HG02759 (cell line): ENCODE measurements around the gene FGD5.

Experiments used
- ATAC-seq: cut with Tn5 transposase; IDR thresholded peaks from one replicate; pipeline ENCODE4 v1.9.1; 2021; ENCODE audit warnings: mild to moderate bottlenecking, moderate library complexity; ENCODE audit not compliant: unreplicated experiment

FGD5 gene

DNA sequence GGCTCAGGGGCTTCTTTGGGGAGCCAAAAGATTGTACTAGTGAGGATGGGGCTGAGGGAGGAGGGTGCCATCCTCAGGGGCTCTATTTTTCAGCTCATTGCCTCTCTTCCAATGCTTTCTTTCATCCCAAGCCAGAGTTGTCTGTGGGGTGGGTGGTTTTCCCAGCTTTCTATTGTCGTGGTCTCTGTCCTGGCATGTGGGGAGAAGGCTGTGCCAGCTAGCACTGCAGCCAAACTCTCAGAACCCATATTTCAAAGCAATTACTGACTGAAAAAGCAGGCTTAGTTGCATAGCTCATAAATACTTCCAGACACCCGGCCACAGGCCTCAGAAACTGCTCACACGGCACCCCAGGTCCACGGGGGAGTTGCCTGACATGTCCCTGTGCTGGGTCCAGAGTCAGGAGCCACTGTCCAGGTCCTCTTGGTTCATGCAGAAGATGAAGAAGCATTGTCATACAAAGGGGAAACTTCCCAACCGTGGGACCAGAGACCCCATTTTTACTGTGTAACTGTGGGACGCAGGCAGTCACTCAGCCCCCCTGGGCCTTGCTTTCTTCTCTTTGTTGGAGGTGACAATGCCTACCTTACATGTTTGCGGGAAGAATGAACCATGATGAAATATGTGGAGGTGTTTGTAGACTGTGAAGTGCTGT, 27.6 kb downstream of the FGD5 start:
- no peak for ATAC-seq

DNA sequence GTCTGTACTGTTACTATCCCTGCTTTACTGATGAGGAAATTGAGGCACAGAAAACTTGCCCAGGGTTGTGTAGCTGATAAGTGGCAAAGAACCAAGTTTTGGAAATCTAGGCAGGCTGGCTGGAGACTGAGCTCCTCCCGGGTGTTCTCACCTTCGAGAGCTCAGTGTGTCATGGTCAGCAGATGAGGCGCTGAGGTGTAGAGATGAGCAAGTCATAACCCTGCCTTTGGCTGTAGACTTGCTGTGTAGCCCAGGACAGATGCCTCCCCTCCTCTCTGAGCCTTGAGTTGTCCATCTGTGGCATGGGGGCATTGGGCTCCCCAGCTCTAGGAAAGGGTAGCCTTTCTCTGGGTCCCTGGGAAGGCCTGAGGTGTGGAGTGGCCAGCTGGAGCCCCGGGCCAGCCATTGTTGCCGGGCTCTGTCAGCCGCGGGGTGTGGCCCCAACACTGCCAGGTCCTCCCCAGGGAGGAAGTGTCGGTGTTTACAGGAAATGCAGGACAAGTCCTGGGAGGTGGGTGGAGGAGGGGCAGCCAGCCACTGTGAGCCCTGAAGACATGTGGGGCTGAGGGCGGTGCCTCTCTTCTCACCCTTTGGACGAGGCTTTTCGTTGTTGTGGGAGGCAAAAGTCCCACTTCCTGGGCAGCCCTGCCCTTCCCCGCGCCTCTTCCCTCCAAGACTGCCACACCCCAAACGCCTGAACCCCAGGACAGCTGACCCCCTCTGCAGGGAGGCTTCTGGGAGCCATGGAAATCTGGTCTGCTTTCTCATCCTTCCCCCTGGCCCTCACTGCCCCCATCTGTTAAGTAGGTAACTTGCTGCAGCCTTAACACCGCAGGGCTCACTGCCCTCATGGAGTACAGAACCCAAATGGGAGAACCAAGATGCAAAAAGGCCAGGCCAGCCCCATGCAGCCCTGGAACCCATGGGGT, 29.1 kb downstream of the FGD5 start:
- no peak for ATAC-seq

DNA sequence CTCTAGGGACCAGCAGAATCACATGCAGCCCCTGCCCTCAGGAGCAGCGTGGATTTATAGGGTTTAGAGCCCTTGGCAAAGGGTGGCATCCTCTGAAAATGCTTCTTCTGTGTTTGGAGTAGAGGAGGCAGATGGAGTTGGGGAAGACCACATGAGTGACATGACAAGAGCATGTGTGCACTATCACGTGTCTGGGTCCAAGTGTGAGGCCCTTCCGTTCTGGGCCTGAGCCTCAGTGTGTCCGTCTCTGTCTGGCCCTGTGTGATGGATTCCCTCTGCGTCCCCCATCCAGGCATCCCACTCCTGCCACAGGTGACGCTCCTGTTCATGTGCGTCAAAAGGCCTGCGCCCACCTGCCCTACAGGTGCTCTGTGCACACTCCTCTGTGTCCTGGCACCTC, 30.1 kb downstream of the FGD5 start:
- ATAC-seq, result no peak

DNA sequence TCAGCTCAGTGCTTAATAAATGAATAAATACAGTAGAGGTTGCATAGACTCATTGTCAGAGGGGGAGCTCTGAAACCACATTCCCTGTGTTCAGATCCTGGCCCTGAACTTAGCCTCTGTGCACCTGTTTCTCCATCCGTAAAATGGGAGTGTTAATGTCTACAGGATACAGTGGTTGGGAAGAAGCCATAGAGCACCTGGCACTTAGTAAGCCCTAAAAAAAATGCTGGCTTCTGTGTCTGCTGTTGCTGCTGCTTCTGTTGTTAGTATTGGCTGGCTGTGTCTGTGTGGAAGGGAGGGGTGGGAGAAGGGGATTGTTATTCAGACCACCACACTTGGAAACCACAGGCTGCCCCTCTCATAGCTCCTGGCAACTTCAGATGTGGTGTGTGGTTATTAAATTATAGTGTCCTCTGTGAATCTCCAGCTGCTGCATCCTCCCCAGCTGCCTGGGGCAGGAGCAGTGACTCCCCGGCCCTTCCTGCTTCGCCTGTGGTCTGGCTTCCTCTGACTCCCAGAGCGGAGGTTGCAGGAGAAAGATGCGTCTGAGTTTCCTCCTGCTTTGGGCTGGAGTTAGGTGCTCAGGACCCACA, 31.0 kb downstream of the FGD5 start:
- no peak for ATAC-seq

DNA sequence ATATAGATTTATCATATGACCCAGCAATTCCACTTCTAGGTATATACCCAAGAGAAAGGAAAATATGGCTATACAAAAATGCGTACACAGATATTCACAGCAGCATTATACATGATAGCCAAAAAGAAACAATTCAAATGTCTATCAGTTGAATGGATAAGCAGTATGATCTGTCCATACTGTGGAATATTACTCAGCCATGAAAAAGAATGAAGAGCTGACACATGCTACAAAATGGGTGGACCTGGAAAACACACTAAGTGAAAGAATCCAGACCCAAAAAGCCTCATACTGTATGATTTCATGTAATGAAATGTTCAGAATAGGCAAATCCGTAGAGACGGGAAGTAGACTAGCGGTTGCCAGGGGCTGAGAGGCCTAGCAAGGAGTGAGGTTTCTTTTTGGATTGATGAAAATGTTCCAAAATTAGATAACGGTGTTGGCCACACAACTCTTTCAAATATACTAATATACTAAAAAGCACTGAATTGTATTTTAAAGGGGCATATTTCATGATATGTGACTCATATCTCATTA, 33.4 kb downstream of the FGD5 start:
- no peak for ATAC-seq

DNA sequence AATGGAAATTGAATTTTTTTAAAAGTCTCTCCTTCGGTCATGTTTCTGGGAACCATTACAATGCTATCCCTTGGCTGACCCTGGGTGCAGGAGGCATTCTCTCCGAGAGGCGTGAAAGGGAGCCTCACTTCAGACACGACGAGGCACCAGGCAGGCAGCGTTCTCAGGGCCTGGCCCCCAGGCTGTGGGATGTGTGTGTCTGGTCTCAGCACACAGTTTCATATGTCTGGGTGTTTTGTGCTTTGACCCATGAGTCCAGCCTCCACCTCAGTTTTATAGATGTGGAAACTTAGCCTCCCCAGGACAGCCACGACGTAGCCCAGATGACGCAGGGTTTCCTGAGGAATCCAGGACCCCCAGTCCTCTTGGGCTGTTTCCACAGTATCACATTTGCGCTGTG, 34.0 kb downstream of the FGD5 start:
- ATAC-seq, result no peak

DNA sequence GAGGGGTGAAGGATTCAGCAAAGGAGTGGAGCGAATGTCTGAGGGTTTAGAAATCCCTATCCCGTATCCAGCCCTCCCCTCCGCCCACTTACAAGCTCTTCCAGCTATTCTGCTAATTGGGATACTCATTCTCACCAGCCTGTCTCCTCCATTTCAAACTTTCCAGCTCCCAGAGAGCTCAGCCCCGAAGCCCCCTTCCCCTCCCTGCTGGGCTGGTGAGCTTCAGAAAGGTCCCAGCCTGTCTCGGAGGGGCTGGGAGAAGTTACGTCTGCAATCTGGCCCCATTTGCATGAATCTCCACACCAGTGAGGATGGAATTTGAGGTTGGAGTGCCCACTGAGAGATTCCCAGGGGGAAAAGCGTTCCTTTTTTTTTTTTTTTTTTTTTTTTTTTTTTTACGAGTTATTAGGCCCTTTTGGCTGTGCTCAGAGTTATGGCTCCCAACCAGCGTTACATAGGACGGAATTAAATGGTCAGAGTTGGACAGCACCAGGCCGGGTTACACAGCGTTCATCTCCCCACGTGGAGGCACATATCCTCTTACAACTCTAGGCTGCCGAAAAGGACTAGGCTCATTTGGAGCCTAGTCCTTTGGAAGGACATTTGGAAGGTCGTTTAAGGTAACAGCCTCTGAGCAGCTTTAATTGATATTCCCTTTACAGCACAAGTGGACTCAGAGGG, 34.6 kb downstream of the FGD5 start:
- no peak for ATAC-seq

DNA sequence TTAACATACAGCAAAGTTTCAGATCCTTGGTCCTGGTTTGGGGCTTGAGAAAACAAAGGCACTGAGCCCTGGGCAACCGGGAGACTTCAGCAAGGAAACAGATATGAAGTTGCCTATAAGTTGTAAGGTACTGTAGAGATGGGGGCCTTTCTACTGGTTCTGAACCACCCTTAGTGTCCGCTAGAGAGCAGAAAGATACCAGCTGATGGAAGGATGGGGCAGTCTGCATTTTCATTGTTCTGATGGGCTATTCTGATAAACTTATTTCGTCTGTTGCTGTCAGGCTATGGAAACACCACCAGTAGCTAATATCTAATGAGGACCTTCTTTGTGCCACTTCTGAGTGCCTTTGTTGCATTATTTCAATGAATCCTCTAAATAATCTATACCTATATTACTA, 38.7 kb downstream of the FGD5 start:
- ATAC-seq, result no peak

DNA sequence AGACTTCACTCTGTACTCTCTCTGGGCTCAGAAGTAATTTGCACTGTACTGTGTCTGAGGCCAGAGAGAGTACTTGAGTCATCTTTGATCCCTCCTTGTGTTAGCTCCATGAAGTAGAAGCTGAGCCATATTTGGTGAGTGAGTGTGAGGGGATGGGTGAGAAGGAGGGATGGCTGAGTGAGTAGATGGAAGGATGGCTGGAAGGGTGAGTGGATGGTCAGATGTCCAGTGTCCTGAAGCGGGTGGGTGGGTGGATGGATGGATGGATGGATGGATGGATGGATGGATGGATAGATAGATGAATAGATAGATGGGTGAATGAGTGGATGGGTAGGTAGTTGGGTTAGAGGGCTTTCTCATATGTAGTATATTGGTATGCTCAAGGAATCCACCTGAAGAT, 39.3 kb downstream of the FGD5 start:
- no peak for ATAC-seq

DNA sequence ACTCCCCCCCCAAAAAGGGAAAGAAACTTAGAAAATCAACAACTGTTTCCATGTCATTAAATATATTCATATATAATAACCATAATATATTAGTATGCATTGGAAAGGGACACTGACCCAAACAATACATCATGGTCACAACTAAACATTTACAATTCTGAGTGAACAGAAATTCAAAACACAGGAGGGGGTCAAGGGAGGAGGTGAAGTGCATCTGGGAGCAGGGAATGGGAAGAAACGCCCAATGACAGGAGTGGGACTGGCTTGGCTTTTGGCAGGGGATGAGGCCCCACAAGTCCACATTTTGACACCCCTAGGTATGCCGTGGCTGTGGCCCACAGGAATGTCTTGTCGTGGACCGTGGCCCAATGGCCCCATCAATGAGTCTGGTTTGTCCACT, 41.1 kb downstream of the FGD5 start:
- no peak for ATAC-seq

DNA sequence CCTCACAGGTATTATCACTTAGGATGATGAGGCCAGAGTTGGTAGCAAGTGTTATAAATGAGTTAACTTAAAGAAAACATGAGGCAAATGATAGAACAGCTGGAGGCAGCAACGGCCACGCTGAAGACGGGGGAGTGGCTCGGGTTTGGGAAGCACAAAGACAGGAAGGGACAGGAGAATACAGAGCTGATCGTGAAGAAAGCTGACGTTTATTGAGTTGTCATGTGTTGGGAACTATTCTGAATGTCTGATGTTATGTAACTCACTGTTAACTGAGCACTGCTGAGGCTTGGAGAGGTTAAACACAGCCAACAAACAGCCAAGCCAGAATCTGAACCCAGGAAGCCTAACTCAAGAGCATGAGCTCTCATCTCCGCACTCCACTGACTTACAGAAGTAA, 42.3 kb downstream of the FGD5 start:
- ATAC-seq, result no peak

DNA sequence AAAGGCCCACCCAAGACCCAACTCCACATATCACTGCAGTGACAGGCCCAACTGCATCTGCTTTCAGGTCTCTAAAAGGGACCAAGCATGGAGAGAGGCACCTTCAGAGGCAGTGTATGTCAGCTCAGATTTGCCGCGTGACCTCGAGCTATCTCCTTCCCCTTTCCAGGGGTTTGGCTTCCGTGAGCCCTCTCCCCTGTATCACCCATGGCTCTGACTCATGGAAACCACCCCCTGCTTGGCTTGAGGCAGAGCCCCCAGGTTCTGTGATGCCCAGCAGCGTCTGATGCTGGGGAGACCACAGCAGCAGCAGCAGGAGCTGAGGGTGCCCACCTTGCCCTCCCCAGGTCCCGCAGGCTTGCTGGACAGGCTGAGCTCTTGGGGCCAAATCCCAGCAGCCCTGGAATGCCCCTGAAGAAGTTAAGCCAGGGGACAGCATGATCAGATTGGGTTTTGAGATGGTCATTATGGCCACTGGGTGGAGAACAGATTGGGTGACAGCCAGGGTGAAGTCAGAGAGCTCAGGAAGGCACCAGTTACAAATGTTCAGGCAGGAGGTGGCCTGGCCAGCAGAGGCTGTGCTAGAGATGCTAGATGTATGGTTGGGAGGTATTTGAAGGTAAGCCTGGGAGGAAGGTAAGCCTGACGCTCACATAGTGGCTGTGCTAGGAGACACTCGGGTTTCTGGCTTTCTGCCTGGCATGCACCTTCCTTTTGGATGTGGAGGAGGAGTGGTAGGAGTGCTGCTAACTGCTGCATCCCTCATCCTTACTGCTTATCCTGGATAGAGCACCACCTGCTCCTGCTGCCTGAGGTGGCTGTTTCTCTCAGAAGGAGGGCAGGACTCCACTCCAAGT, 42.9 kb downstream of the FGD5 start:
- no peak for ATAC-seq

DNA sequence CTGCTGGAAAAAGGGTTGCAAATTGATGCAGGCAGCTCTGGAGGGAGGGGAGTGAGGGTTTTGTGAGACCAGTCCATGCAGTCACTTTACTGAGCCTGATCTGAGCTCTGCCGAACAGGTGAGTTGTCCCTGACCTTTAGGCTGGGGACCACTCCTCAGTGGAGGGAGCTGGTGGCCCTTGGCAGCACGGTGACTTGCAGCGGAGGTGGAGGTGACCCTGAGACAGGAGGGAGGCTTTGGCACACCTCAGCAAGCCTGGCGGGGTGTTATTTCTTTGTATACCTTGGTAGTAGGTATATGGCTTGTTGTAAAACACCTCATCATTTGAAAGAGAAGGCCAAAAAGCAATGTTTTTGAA, 43.5 kb downstream of the FGD5 start:
- no peak for ATAC-seq

DNA sequence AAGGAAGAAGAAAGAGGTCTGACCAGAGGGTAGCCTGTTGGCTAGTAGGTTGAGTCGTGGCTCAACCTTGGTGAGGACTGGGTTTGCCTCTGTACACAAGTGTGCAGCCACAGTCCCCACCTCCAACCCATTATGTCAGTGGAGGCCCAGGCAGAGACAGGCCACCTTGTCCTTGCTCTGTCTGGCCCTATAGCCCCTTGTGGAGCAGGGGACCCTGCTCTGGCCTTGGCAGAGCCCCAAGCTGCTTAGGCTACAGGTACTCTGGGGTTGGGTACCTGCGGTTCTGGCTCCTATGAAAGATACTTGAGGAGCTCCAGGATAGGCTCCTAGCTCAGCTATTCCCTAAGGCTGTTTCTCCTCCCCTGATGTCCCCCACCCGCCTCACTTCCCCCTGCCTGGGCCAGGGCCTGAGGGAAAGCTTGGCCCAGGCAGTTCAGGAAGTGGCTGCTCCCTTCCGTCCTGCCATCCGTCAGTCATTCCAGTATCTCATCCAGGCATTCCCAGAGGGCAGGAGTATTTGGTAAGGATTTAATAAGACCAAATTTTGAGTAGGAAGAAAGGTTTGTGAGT, 44.0 kb downstream of the FGD5 start:
- ATAC-seq, result no peak

DNA sequence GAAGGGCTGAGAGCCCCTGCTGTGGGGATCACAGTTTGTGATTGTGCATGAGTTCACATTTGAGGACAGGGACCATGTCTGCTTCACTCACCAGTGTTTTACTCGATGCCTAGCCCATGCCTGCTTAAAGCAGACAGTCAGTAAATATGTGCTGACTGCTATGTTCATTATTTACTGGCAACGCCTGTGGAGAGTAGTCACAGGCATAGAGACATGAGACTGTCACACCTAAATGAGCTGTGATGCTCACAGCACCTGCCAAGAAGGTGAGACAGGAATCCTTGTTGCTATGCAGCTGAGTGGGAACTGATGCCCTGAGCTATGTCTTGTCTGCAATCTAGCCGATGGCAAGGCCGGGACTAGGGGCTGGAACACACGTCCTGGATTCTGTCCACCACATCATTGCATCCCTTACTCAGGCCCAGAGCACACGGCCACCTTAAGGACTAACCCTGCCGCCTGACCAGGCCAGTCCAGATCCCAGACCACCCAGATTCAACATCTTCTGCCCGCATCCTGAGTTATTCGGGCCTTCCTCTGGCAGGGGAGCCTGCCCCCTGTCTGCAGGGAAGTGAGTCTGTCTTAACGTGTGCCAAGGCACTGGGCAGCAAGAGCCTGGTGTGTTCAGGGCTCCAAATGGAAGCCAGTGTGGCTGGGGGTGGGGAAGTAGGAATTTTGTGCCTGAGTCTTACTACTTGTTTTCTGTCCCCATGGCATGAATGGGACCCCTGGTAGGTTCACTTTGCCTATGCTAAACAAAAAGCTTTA, 44.8 kb downstream of the FGD5 start:
- no peak for ATAC-seq

DNA sequence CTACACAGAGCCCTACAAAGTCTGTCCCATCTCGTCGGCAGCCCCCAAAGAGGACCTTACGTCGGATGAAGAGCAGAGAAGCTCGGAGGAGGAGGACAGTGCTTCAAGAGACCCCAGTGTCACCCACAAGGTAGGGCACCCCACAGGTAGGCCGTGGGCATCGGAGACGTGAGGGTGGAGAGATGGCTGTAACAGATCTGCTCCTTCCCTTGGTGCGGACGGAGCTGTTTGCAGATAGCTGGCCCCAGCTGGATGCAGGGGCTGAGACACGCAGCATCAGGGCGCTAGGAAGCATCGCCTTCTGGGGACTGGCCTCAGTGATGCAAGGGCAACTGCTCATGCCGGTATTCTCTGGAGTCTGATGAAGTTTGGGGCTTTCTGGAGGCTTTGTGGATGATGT, 45.4 kb downstream of the FGD5 start:
- no peak for ATAC-seq

DNA sequence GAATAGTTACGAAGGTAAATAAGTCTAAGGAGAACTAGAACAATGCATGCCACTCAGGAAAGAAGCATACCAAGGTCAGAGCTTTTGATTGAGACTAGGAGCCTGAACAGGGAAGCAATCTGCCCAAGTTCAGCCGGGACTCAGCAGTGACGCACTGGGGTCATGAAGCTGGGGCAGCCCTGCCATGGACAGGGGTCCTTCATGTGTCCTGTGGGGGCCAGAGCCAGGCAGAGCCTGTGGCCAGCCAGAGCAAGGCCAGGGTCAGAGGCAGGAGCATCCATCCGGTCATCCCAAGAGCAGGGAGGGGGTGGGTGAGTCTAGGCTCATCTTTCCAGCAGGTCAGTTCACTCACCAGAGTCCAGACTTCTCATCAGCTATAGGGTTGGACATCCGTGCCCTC, 47.9 kb downstream of the FGD5 start:
- no peak for ATAC-seq

DNA sequence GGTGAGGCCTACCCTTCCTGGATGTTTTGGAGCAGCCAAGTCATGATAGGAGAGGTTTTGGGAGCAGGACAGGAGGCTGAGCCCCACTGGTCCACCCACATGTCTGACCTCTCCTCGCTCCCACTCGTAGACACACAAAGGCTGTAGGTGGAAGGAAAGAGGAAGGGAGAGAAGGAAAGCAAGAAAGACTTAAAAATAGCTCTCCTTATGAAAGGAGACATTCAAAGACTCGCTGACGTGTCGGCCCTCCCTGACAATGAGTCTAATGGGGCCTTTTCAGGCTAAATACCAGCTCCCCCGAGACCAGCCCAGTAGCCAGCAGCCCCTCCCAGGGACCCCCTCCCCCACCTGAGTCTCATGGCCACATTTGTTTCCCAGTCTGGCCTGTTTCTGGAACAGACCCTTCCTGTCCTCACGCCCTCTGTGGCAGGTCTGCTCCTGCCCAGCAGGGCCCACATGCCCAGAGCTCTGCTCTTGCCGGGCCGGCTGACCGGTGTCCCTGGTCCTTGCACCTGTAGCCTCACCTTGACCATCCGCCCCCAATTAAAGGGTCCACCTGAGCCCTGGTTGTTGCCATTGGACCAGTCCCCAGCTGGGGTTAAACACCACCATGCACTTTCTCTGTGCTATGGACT, 49.3 kb downstream of the FGD5 start:
- ATAC-seq, result no peak
